Stomach (tissue), 4 donors: Measurements from ENCODE around the gene NOC2L.

ENCODE experiments used
- CTCF ChIP-seq, 7 experiments: fragments of 450-650 bp in 4 of 7; fragments of 200-600 bp in 3 of 7; sonication (generic) in 3 of 7; IDR thresholded peaks; one replicate each; pipeline ENCODE4 v1.5.1; 2016 to 2019; ENCODE audit warnings: antibody characterized with exemption in 7 of 7, control low read depth in 2 of 7, mild to moderate bottlenecking in 1 of 7
- POLR2A ChIP-seq, 4 donors: fragments of 450-650 bp; IDR thresholded peaks; one replicate each; pipeline ENCODE4 v1.6.1; 2016; ENCODE audit warnings: antibody characterized with exemption in 4 of 4, control low read depth in 2 of 4, mild to moderate bottlenecking in 1 of 4, moderate library complexity in 1 of 4
- POLR2AphosphoS5 ChIP-seq, 3 donors: sonication (generic); formaldehyde crosslinking; IDR thresholded peaks; one replicate each; pipeline ENCODE4 v1.6.1; 2016; ENCODE audit warnings: antibody characterized with exemption in 3 of 3

- TF ChIP-seq CTCF (IDR thresholded peaks at IDR 0.05) (no peak), POLR2A (IDR thresholded peaks at IDR 0.05) (no peak), POLR2AphosphoS5 (IDR thresholded peaks at IDR 0.05) (no peak)
These were observed 5.3 kb downstream of the NOC2L start for GRCh38 chr1:953524-954320.
